Astrocyte of the cerebellum (primary cell): Measurements from ENCODE around the gene NOTUM.
A peak's percentile ranks its signal among the peaks of the same experiment; 100 is the strongest.

Experiments used
- DNase-seq: peaks from one replicate; pipeline ENCODE4 v3.0.0-alpha.2; 2011; ENCODE audit warnings: low read depth
- H3K4me3 ChIP-seq: 2 replicates; pipeline ENCODE4 v1.5.1; 2011; ENCODE audit warnings: mild to moderate bottlenecking, low read depth, low read length, moderate library complexity
- CTCF ChIP-seq: IDR thresholded peaks from 2 replicates; pipeline ENCODE4 v1.5.1; 2012; ENCODE audit warnings: low read length, low read depth, moderate library complexity, mild to moderate bottlenecking; ENCODE audit errors: missing control alignments
- in situ Hi-C: cut with HindIII; loops from 2 replicates; pipeline ENCODE4 v1.10.0; 2017; ENCODE audit warnings: low sequenced_read_pairs

NOTUM gene

GRCh38 chr17:81940538-81941483 lies 20.2 kb downstream of the NOTUM start:
- no peak overlapping the region for H3K4me3 ChIP-seq
- in situ Hi-C loops = no loop called here
- no peak for DNase-seq
- no peak for TF ChIP-seq CTCF

- no peak for TF ChIP-seq CTCF
- in situ Hi-C loops = no loop called here
- DNase-seq = no peak
- H3K4me3 ChIP-seq = no peak overlapping the region
These were observed 21.1 kb downstream of the NOTUM start for GRCh38 chr17:81939881-81940385.

GRCh38 chr17:81939218-81939617 lies 21.8 kb downstream of the NOTUM start:
- no peak overlapping the region for H3K4me3 ChIP-seq
- no peak for DNase-seq
- in situ Hi-C loops = no loop called here
- no peak for TF ChIP-seq CTCF

GRCh38 chr17:81935709-81936084 lies 25.3 kb downstream of the NOTUM start:
- TF ChIP-seq CTCF = no peak
- H3K4me3 ChIP-seq = peak overlapping the region; percentile 85
- no peak for DNase-seq
- in situ Hi-C loops = no loop called here

- no peak for DNase-seq
- in situ Hi-C loops = no loop called here
- H3K4me3 ChIP-seq = no peak overlapping the region
- TF ChIP-seq CTCF = no peak
These were observed 25.9 kb downstream of the NOTUM start for GRCh38 chr17:81934850-81935708.

GRCh38 chr17:81934098-81934757 lies 26.8 kb downstream of the NOTUM start:
- no peak for DNase-seq
- no peak for TF ChIP-seq CTCF
- in situ Hi-C loops = no loop called here
- H3K4me3 ChIP-seq = no peak overlapping the region
